Kidney epithelial cell (primary cell): Measurements from ENCODE around the gene ADD3. TPM values are rescaled to one million over a fixed set of nuclear protein-coding genes. Genes with fewer than 3 reads are reported as not detected.

ENCODE experiments used
- DNase-seq: peaks from one replicate; pipeline ENCODE4 v3.0.0-alpha.2; 2010; ENCODE audit warnings: low read depth
- H3K27me3 ChIP-seq: 2 replicates; pipeline ENCODE4 v1.6.0; 2011; ENCODE audit warnings: low read length; ENCODE audit not compliant: control insufficient read depth, insufficient read depth
- H3K36me3 ChIP-seq: 2 replicates; pipeline ENCODE4 v1.5.1; 2011; ENCODE audit warnings: low read length; ENCODE audit not compliant: control insufficient read depth, insufficient read depth
- H3K4me3 ChIP-seq: 2 replicates; pipeline ENCODE4 v1.5.1; 2011; ENCODE audit warnings: low read depth, mild to moderate bottlenecking, control low read depth, low read length
- total RNA-seq: library from RNA; depleted of rRNA; stranded (reverse); fragments of >200 nt; gene quantifications from 2 replicates; pipeline ENCODE4 v1.2.3, GENCODE V29; 2015
- TF ChIP-seq, protein P1 (sequence below): IDR thresholded peaks from 2 replicates; pipeline ENCODE4 v1.5.1; 2011; ENCODE audit warnings: mild to moderate bottlenecking, moderate library complexity, low read length, control low read depth, inconsistent platforms; ENCODE audit not compliant: insufficient read depth, poor library complexity, severe bottlenecking

ADD3 gene
- total RNA-seq, 1 donor from 2014 or later = 25.6 TPM

DNA sequence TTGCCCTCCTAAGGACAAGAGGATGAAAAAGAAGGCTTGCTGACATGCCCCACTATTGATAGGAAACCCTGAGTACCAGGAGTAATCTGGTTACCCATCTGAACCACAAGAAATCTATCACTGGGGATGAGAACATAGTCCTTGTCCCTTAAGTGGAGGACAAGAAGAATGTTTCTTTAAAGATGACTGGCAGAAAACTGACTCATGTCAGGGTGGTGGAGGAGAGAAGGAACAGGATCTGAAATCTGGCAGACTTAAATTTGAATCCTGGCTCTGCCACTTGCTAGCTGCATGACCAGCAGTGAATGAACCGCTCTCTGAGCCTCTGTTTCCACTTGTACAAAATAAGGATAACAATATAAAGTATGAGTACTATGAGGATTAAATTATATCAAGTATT, 45.5 kb upstream of the ADD3 start:
- no peak for DNase-seq
- Histone ChIP-seq H3K4me3 (no peak overlapping the region), H3K36me3 (no peaks in the 10 kb centered on the region), H3K27me3 (no peaks in the 10 kb centered on the region)
- TF ChIP-seq, protein P1, sequence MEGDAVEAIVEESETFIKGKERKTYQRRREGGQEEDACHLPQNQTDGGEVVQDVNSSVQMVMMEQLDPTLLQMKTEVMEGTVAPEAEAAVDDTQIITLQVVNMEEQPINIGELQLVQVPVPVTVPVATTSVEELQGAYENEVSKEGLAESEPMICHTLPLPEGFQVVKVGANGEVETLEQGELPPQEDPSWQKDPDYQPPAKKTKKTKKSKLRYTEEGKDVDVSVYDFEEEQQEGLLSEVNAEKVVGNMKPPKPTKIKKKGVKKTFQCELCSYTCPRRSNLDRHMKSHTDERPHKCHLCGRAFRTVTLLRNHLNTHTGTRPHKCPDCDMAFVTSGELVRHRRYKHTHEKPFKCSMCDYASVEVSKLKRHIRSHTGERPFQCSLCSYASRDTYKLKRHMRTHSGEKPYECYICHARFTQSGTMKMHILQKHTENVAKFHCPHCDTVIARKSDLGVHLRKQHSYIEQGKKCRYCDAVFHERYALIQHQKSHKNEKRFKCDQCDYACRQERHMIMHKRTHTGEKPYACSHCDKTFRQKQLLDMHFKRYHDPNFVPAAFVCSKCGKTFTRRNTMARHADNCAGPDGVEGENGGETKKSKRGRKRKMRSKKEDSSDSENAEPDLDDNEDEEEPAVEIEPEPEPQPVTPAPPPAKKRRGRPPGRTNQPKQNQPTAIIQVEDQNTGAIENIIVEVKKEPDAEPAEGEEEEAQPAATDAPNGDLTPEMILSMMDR = no peak

DNA sequence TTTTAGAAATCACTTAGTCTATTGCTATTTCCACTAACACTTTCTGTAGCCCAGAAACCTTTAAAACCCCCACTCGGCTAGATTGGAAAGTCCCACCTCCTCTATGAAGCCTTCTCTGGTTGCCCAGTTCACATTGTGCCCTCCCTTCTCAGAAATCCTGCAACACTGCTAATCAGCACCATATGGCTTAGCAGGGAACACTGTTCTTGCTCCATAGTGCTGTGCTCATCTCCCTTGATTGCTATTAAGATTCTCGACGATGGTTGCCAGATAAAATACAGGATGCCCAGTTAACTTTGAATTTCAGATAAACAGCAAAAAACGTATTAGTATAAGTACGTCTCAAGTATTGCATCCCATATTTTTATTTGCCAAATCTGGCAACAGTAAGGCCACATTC, 44.3 kb upstream of the ADD3 start:
- DNase-seq = no peak
- no peaks in the 10 kb centered on the region for H3K27me3 ChIP-seq
- no peak overlapping the region for H3K4me3 ChIP-seq
- H3K36me3 ChIP-seq = no peaks in the 10 kb centered on the region
- TF ChIP-seq, protein P1 = no peak

DNA sequence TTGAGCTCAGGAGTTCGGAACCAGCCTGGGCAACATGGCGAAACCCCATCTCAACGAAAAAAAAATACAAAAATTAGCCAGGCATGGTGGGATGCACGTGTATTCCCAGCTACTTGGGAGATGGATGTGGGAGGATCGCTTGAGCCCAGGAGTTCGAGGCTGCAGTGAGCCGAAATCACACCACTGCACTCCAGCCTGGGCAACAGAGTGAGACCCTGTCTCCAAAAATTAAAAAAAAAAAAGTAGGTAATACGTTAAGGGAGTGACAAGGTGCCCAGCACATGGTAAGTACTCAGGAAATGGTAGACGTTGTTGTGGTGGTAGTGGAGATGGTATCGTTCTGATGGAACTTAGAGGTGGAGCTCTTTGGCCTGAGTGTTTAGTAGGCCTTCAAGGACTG, 43.5 kb upstream of the ADD3 start:
- no peaks in the 10 kb centered on the region for H3K27me3 ChIP-seq
- TF ChIP-seq, protein P1 = no peak
- DNase-seq = no peak
- no peaks in the 10 kb centered on the region for H3K36me3 ChIP-seq
- H3K4me3 ChIP-seq = no peak overlapping the region

DNA sequence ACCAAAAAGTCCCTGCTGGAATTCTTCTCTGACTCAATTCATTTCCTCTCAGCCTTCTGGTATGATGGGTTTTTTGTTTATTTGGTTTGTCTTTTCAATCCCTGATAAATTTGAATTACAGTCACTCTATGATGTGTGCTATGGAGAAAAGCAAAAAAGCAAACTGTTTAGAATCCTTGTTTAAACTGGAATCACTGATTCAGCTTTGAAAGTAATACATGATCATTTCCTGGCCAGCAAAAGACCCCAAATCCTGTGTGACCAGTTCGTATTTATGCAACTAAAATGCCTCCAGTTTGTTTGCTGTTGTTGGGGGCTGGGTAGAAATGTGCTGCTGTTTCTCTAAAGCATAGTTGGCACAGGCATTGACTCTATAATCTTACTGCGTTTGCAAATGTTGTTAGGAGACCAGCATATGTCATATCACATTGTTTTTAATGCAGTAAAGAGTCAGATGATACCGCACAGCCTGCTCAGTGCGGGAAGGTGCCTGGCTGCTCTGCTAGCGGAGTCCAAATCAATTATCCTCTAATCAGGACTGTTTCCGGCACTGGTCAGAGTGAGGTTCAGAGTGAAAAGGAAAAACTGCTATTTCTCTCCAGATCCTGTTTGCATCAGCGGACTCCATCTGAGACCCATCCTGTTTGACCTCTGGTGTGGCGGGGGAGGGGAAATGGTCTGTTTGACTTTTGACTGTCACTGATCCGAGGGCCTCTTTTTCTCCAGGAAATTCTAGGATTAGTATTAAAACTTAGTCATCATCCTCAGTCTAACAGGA, 40.6 kb upstream of the ADD3 start:
- no peaks in the 10 kb centered on the region for H3K36me3 ChIP-seq
- TF ChIP-seq, protein P1 = no peak
- no peak overlapping the region for H3K4me3 ChIP-seq
- DNase-seq = no peak
- no peaks in the 10 kb centered on the region for H3K27me3 ChIP-seq

DNA sequence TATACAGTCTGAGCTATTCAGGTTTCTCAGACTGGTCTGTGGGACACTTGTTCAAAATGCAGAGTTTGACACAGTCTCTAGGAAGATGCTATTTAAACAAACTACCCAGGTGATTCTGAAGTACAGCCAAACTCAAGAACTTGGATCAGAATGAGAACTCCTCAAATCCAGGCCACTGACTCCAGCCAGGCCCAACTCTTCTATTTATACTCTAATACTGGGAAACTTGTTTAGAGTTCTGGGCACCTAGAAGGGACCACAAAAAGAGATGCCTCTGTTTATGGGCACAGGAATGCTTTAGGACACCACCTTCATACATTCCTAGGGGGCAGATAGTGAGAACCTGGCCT, 40.1 kb upstream of the ADD3 start:
- Histone ChIP-seq H3K36me3 (no peaks in the 10 kb centered on the region), H3K4me3 (no peak overlapping the region), H3K27me3 (no peaks in the 10 kb centered on the region)
- DNase-seq = no peak
- TF ChIP-seq, protein P1 = no peak
